Breast epithelium (tissue), 3 donors: Measurements from ENCODE around the gene GP1BB.

Source experiments
- CTCF ChIP-seq, 3 donors: fragments of 450-650 bp; IDR thresholded peaks; one replicate each; pipeline ENCODE4 v1.5.1; 2016 to 2017; ENCODE audit warnings: antibody characterized with exemption in 3 of 3, mild to moderate bottlenecking in 3 of 3, moderate library complexity in 3 of 3
- POLR2A ChIP-seq: fragments of 450-650 bp; IDR thresholded peaks from one replicate; pipeline ENCODE4 v1.6.1; 2016; ENCODE audit warnings: antibody characterized with exemption, mild to moderate bottlenecking, moderate library complexity
- POLR2AphosphoS5 ChIP-seq, 3 donors: sonication (generic); formaldehyde crosslinking; IDR thresholded peaks; one replicate each; pipeline ENCODE4 v1.6.1; 2017; ENCODE audit warnings: antibody characterized with exemption in 3 of 3

GRCh38 chr22:19705181-19705934, 18.0 kb upstream of the GP1BB start:
- TF ChIP-seq POLR2AphosphoS5 (IDR thresholded peaks at IDR 0.05) (no peak), CTCF (IDR thresholded peaks at IDR 0.05) (no peak), POLR2A (no peak)
